HepG2 (cell line): Measurements from ENCODE around the gene ARMH1. TPM values are rescaled to one million over a fixed set of nuclear protein-coding genes. Genes with fewer than 3 reads are reported as not detected.

Source experiments
- ATAC-seq: fragments of 200-7000 bp; cut with Tn5 transposase; 3 replicates; pipeline ENCODE4 v1.9.1; 2020; ENCODE audit warnings: mild to moderate bottlenecking, moderate library complexity
- BruUV-seq: library from RNA; stranded (reverse); fragments of 400-500 nt; replicated peaks from 2 replicates; lab custom pipeline; 2021; lab: Mats Ljungman, UMichigan
- CTCF ChIA-PET: fragments of 300-600 bp; formaldehyde crosslinking; extraction: SDS; loops from one replicate; lab custom pipeline; 2021; ENCODE audit warnings: low total read pairs, inconsistent platforms, low intra/inter-chr PET ratio; lab: Yijun Ruan, JAX
- POLR2A ChIA-PET: fragments of 350-600 bp; sonication (Branson Sonifier 250); formaldehyde crosslinking; loops from one replicate; lab custom pipeline; 2020; ENCODE audit warnings: antibody characterized with exemption, inconsistent platforms; lab: Yijun Ruan, JAX
- DNase-seq: peaks from one replicate; pipeline ENCODE4 v3.0.0-alpha.2; 2015; ENCODE audit warnings: low spot score
- FAIRE-seq: peaks from 3 replicates; lab custom pipeline; 2011; peaks lifted over from hg19 to GRCh38; lab: Jason Lieb, UNC
- H2AFZ ChIP-seq: one replicate; pipeline ENCODE4 v1.6.1; 2011; ENCODE audit warnings: low read length, inconsistent platforms
- H3K27ac ChIP-seq: fragments of 300-600 bp; 3 replicates; pipeline ENCODE4 v1.8.0; 2011; ENCODE audit warnings: mixed run types, mild to moderate bottlenecking, mixed read lengths, low read length, inconsistent platforms; ENCODE audit not compliant: insufficient read depth; ENCODE audit errors: extremely low read length
- H3K27me3 ChIP-seq, 2 experiments: fragments of 200-600 bp in 1 of 2; 2 replicates in 1 of 2; 3 replicates in 1 of 2; pipeline versions ENCODE4 v1.6.0 to v1.8.0; 2011; ENCODE audit warnings: low read length in 2 of 2, mild to moderate bottlenecking in 2 of 2, moderate library complexity in 2 of 2, inconsistent platforms in 1 of 2; ENCODE audit not compliant: insufficient read depth in 2 of 2, control insufficient read depth in 1 of 2
- H3K36me3 ChIP-seq, 2 experiments: fragments of 200-600 bp in 1 of 2; replicated peaks in 1 of 2; 2 replicates in 1 of 2; 3 replicates in 1 of 2; pipeline versions ENCODE4 v1.5.1 to v1.8.0; 2011; ENCODE audit warnings: low read length in 2 of 2, inconsistent platforms in 1 of 2; ENCODE audit not compliant: insufficient read depth in 2 of 2, control insufficient read depth in 1 of 2
- H3K4me1 ChIP-seq: 2 replicates; pipeline ENCODE4 v1.5.1; 2012; ENCODE audit warnings: low read length, inconsistent platforms; ENCODE audit not compliant: insufficient read depth
- H3K4me2 ChIP-seq: 2 replicates; pipeline ENCODE4 v1.6.0; 2011; ENCODE audit warnings: low read depth, low read length, inconsistent platforms
- H3K4me3 ChIP-seq, 3 experiments: fragments of 200-600 bp in 1 of 3; sonication (generic), shearing (Covaris generic) in 1 of 3; replicated peaks in 1 of 3; 2 replicates each; pipeline ENCODE4 v1.5.1; 2011 to 2016; ENCODE audit warnings: low read length in 3 of 3, inconsistent platforms in 2 of 3, low read depth in 2 of 3, mild to moderate bottlenecking in 2 of 3, control low read depth in 1 of 3, mixed read lengths in 1 of 3; ENCODE audit not compliant: insufficient read depth in 1 of 3
- H3K79me2 ChIP-seq: one replicate; pipeline ENCODE4 v1.6.1; 2011; ENCODE audit warnings: low read length, inconsistent platforms; ENCODE audit not compliant: insufficient read depth
- H3K9ac ChIP-seq: 2 replicates; pipeline ENCODE4 v1.6.0; 2011; ENCODE audit warnings: mild to moderate bottlenecking, low read depth, low read length, inconsistent platforms; ENCODE audit not compliant: insufficient read depth
- H3K9me3 ChIP-seq: 2 replicates; pipeline ENCODE4 v1.5.1; 2012; ENCODE audit warnings: mild to moderate bottlenecking, low read length
- H4K20me1 ChIP-seq: 2 replicates; pipeline ENCODE4 v1.6.0; 2011; ENCODE audit warnings: inconsistent platforms, mild to moderate bottlenecking, low read length, moderate library complexity; ENCODE audit not compliant: insufficient read depth
- DBP ChIP-seq: sonication (generic); formaldehyde crosslinking; IDR thresholded peaks from 2 replicates; pipeline ENCODE4 v1.4.0; 2020; ENCODE audit warnings: missing genetic modification reagents; ENCODE audit errors: not compliant biosample characterization
- KAT8 ChIP-seq: IDR thresholded peaks from 2 replicates; pipeline ENCODE4 v1.6.1; 2016; ENCODE audit warnings: missing genetic modification reagents, missing compliant biosample characterization
- SOX6 ChIP-seq, 2 experiments: fragments of 450-650 bp in 1 of 2; sonication (generic) in 1 of 2; formaldehyde crosslinking in 1 of 2; IDR thresholded peaks; 2 replicates each; pipeline versions ENCODE4 v1.4.0 to v1.6.1; 2017 to 2020; ENCODE audit warnings: antibody characterized with exemption in 1 of 2, mild to moderate bottlenecking in 1 of 2, missing genetic modification reagents in 1 of 2
- ZNF562 ChIP-seq: sonication (generic); formaldehyde crosslinking; IDR thresholded peaks from 2 replicates; pipeline ENCODE4 v1.8.0; 2022; ENCODE audit warnings: missing genetic modification reagents, borderline replicate concordance
- WGBS: methylation state at CpG from one replicate; pipeline ENCODE4 v1.1.6; 2017; ENCODE audit warnings: low lambda C conversion rate; 5-methylcytosine and 5-hydroxymethylcytosine counted together
- in situ Hi-C: cut with HindIII; loops from 2 replicates; pipeline ENCODE4 v1.10.0; 2017; ENCODE audit warnings: low pct_unique_long_range_greater_than_20kb; ENCODE audit not compliant: extremely low pct_ligation_motif_present
- intact Hi-C: fragments of 100-400 bp; cut with micrococcal nuclease; formaldehyde crosslinking; loops from one replicate; pipeline ENCODE4 v1.10.0; 2022; ENCODE audit not compliant: unreplicated experiment
- polyA plus RNA-seq, 8 experiments: library from polyadenylated mRNA; depleted of rRNA in 3 of 8; stranded (reverse) in 7 of 8; unstranded in 1 of 8; fragments of >200 nt; fragmentation: Illumina TruSeq in 4 of 8; extraction: Trizol in 4 of 8; gene quantifications; 2 replicates each; pipeline versions ENCODE4 v1.2.1 to v1.2.3, GENCODE V29; 2011 to 2016; ENCODE audit warnings: low read depth in 4 of 8, missing spikeins in 1 of 8, mixed read lengths in 1 of 8; ENCODE audit not compliant: insufficient read depth in 1 of 8
- total RNA-seq, 5 experiments: library from RNA; depleted of rRNA; stranded (reverse); fragments of >200 nt; fragmentation: Illumina TruSeq; extraction: Trizol; gene quantifications; 2 replicates each; pipeline ENCODE4 v1.2.3, GENCODE V29; 2016; ENCODE audit warnings: low read depth in 1 of 5
- TF ChIP-seq, protein P1 (sequence below): sonication (generic); formaldehyde crosslinking; IDR thresholded peaks from 2 replicates; pipeline ENCODE4 v1.4.0; 2020; ENCODE audit warnings: missing genetic modification reagents

ARMH1 gene
- total and polyA plus RNA-seq, 2 of the 13 experiments (the other 11 are each of a cell fraction or from before 2014, with no cell fraction given) = 0.69 TPM; not detected in 1

GRCh38 chr1:44724296-44724954, 49.9 kb downstream of the ARMH1 start:
- Histone ChIP-seq H3K9ac (no peak overlapping the region), H3K9me3 (no peaks in the 10 kb centered on the region), H2AFZ (no peak overlapping the region), H4K20me1 (no peaks in the 10 kb centered on the region), H3K4me3 (no peak overlapping the region), H3K27me3 (no peaks in the 10 kb centered on the region), H3K27ac (no peak overlapping the region), H3K36me3 (no peaks in the 10 kb centered on the region), H3K4me1 (peaks cover 47% of the 10 kb centered on the region), H3K79me2 (no peaks in the 10 kb centered on the region), H3K4me2 (no peak overlapping the region)
- no TSS peak for BruUV-seq
- intact Hi-C loops = no loop called here
- TF ChIP-seq KAT8 (no peak), ZNF562 (CRISPR knock-in tag) (no peak), DBP (no peak), SOX6 (IDR thresholded peaks at IDR 0.05) (no peak), SOX6 (CRISPR knock-in tag; IDR thresholded peaks at IDR 0.05) (no peak)
- TF ChIP-seq, protein P1, sequence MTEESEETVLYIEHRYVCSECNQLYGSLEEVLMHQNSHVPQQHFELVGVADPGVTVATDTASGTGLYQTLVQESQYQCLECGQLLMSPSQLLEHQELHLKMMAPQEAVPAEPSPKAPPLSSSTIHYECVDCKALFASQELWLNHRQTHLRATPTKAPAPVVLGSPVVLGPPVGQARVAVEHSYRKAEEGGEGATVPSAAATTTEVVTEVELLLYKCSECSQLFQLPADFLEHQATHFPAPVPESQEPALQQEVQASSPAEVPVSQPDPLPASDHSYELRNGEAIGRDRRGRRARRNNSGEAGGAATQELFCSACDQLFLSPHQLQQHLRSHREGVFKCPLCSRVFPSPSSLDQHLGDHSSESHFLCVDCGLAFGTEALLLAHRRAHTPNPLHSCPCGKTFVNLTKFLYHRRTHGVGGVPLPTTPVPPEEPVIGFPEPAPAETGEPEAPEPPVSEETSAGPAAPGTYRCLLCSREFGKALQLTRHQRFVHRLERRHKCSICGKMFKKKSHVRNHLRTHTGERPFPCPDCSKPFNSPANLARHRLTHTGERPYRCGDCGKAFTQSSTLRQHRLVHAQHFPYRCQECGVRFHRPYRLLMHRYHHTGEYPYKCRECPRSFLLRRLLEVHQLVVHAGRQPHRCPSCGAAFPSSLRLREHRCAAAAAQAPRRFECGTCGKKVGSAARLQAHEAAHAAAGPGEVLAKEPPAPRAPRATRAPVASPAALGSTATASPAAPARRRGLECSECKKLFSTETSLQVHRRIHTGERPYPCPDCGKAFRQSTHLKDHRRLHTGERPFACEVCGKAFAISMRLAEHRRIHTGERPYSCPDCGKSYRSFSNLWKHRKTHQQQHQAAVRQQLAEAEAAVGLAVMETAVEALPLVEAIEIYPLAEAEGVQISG = no peak
- no peak for FAIRE-seq
- ChIA-PET POLR2A (interaction anchor here (0.7 kb wide), 1 partner anchor 95 kb away, joined by 3 read pairs; no protein-coding TSS in a partner anchor), CTCF (no interaction called here)
- in situ Hi-C loops = no loop called here
- DNase-seq = no peak
- ATAC-seq = no peak
- WGBS = 96% methylated on average over 11 of the region's 64 CpGs
